Astrocyte (in vitro differentiated cells and primary cell): ENCODE measurements around the gene EPHA6.

Source experiments
- CTCF ChIP-seq: IDR thresholded peaks from 2 replicates; pipeline ENCODE4 v1.5.1; 2011; ENCODE audit warnings: low read depth, mild to moderate bottlenecking, inconsistent platforms, low read length, moderate library complexity; ENCODE audit not compliant: insufficient read depth
- EZH2 ChIP-seq: IDR thresholded peaks from 2 replicates; pipeline ENCODE4 v1.6.1; 2012; ENCODE audit warnings: mild to moderate bottlenecking, low read length, inconsistent platforms; ENCODE audit not compliant: insufficient read depth

- no peak for TF ChIP-seq EZH2
- TF ChIP-seq CTCF, result no peak
Observed at GRCh38 chr3:97264180-97264579, 449.8 kb downstream of the EPHA6 start.
